Thyroid gland (tissue), 4 donors: ENCODE measurements around the gene CACTIN. TPM values are rescaled to one million over a fixed set of nuclear protein-coding genes. Genes with fewer than 3 reads are reported as not detected.

Experiments
- DNase-seq, 2 donors: peaks; one replicate each; pipeline ENCODE4 v3.0.0-alpha.2; 2019
- H3K27ac ChIP-seq, 3 donors: fragments of 200-600 bp; sonication (generic); 1 replicate in 2 of 3; 2 replicates in 1 of 3; pipeline ENCODE4 v1.5.1; 2016 to 2019; ENCODE audit warnings: mild to moderate bottlenecking in 1 of 3, moderate library complexity in 1 of 3
- H3K27me3 ChIP-seq: fragments of 200-600 bp; sonication (generic); one replicate; pipeline ENCODE4 v1.5.1; 2019
- H3K36me3 ChIP-seq, 2 donors: fragments of 200-600 bp; sonication (generic); one replicate each; pipeline ENCODE4 v1.5.1; 2016 to 2019
- H3K4me1 ChIP-seq, 2 donors: fragments of 200-600 bp; sonication (generic); one replicate each; pipeline ENCODE4 v1.5.1; 2017 to 2019
- H3K4me3 ChIP-seq, 3 donors: fragments of 200-600 bp; sonication (generic); replicated peaks in 1 of 3; 1 replicate in 2 of 3; 2 replicates in 1 of 3; pipeline ENCODE4 v1.5.1; 2016; ENCODE audit warnings: mild to moderate bottlenecking in 1 of 3
- H3K9me3 ChIP-seq: fragments of 200-600 bp; sonication (generic); one replicate; pipeline ENCODE4 v1.5.1; 2017
- POLR2A ChIP-seq, 2 donors: fragments of 450-650 bp; IDR thresholded peaks; one replicate each; pipeline ENCODE4 v1.6.1; 2017; ENCODE audit warnings: antibody characterized with exemption in 2 of 2, mild to moderate bottlenecking in 2 of 2, moderate library complexity in 1 of 2
- WGBS, 2 donors: methylation state at CpG; one replicate each; pipeline ENCODE4 v1.1.5; 2017; 5-methylcytosine and 5-hydroxymethylcytosine counted together
- intact Hi-C: fragments of 100-400 bp; cut with DNase I; formaldehyde crosslinking; loops from one replicate; pipeline ENCODE4 v1.15.1; 2023
- total RNA-seq, 4 donors: library from RNA; depleted of rRNA; stranded (reverse); fragments of >200 nt; gene quantifications; one replicate each; pipeline ENCODE4 v1.2.3, GENCODE V29; 2016
- TF ChIP-seq, protein P1 (sequence below), 6 experiments: fragments of 200-600 bp in 3 of 6; fragments of 450-650 bp in 3 of 6; sonication (generic) in 3 of 6; IDR thresholded peaks; one replicate each; pipeline ENCODE4 v1.5.1; 2016 to 2019; ENCODE audit warnings: antibody characterized with exemption in 6 of 6, mild to moderate bottlenecking in 2 of 6, inconsistent platforms in 1 of 6, moderate library complexity in 1 of 6

Gene CACTIN
- total RNA-seq, 4 donors from 2014 or later: 18.8 to 30.6 (median 24.5) TPM

DNA sequence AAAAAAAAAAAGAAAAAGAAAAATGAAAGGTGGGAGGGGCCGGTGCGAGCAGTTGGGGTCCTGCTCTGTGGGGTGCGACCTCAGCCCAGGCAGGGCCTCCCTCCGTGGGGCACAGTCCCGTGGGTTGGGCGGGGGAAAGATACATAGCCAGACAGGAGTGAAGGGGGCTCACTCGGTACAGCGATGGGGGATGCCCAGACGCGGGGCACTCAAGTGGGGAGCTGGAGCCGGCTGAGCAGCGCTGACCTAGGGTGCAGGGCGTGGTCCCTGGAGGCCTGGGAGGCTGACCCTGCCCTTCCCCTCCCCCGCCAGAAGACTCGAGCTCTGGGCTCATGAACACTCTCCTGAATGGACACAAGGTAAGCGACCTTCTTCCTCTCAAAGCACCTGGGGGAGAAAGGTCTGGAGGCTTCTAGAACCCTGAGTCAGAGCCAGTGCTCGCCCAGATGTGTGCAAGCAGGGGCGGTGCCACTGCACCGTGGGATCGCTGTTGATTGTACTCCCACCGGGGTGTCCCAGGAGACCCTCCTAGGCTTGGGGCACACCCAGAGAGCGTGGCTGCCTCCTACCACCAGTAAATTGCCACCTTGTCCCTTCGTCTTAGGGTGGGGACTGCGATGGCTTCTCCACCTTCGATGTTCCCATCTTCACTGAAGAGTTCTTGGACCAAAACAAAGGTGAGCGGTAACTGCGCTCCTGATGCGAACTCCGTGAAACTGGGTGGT lies 50.5 kb downstream of the CACTIN start:
- no peaks in the 10 kb centered on the region for H3K27me3 ChIP-seq
- TF ChIP-seq, protein P1, sequence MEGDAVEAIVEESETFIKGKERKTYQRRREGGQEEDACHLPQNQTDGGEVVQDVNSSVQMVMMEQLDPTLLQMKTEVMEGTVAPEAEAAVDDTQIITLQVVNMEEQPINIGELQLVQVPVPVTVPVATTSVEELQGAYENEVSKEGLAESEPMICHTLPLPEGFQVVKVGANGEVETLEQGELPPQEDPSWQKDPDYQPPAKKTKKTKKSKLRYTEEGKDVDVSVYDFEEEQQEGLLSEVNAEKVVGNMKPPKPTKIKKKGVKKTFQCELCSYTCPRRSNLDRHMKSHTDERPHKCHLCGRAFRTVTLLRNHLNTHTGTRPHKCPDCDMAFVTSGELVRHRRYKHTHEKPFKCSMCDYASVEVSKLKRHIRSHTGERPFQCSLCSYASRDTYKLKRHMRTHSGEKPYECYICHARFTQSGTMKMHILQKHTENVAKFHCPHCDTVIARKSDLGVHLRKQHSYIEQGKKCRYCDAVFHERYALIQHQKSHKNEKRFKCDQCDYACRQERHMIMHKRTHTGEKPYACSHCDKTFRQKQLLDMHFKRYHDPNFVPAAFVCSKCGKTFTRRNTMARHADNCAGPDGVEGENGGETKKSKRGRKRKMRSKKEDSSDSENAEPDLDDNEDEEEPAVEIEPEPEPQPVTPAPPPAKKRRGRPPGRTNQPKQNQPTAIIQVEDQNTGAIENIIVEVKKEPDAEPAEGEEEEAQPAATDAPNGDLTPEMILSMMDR (IDR thresholded peaks at IDR 0.05): no peak
- TF ChIP-seq POLR2A (IDR thresholded peaks at IDR 0.05): no peak
- H3K9me3 ChIP-seq: no peaks in the 10 kb centered on the region
- H3K36me3 ChIP-seq: no peaks in the 10 kb centered on the region
- intact Hi-C loops: no loop called here
- peaks cover 19 to 20% of the 10 kb centered on the region in 2 donors for H3K4me1 ChIP-seq
- H3K27ac ChIP-seq: no peak overlapping the region
- H3K4me3 ChIP-seq: no peak overlapping the region
- no peak for DNase-seq
- WGBS, 2 donors: 83 to 85% methylated on average over 22 to 25 of the region's 29 CpGs

DNA sequence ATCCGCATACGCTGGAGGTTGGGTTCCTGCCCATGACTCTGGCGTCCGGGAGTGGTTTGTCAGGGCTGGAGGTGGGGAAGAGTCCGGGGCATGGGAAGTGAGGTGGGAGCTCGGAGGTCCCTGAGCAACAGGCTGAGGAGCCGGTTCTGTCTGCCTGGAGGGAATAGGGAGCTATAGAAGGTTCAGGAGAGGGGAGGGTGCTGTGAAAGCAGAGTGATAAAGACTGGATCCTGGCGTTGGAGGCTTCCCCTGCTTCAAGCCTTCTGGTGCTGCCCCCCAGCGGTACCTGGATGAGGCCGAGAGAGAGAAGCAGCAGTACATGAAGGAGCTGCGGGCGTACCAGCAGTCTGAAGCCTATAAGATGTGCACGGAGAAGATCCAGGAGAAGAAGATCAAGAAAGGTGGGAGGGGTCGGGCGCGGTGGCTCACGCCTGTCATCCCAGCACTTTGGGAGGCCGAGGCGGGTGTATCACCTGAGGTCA lies 51.3 kb downstream of the CACTIN start:
- TF ChIP-seq, protein P1 (IDR thresholded peaks at IDR 0.05): no peak
- TF ChIP-seq POLR2A (IDR thresholded peaks at IDR 0.05): no peak
- peaks cover 19 to 20% of the 10 kb centered on the region in 2 donors for H3K4me1 ChIP-seq
- no peaks in the 10 kb centered on the region for H3K27me3 ChIP-seq
- no peak overlapping the region for H3K27ac ChIP-seq
- intact Hi-C loops: no loop called here
- WGBS, 2 donors: 94 to 95% methylated on average over 19 of the region's 19 CpGs
- H3K9me3 ChIP-seq: no peaks in the 10 kb centered on the region
- DNase-seq: no peak
- H3K4me3 ChIP-seq: no peak overlapping the region
- no peaks in the 10 kb centered on the region for H3K36me3 ChIP-seq

DNA sequence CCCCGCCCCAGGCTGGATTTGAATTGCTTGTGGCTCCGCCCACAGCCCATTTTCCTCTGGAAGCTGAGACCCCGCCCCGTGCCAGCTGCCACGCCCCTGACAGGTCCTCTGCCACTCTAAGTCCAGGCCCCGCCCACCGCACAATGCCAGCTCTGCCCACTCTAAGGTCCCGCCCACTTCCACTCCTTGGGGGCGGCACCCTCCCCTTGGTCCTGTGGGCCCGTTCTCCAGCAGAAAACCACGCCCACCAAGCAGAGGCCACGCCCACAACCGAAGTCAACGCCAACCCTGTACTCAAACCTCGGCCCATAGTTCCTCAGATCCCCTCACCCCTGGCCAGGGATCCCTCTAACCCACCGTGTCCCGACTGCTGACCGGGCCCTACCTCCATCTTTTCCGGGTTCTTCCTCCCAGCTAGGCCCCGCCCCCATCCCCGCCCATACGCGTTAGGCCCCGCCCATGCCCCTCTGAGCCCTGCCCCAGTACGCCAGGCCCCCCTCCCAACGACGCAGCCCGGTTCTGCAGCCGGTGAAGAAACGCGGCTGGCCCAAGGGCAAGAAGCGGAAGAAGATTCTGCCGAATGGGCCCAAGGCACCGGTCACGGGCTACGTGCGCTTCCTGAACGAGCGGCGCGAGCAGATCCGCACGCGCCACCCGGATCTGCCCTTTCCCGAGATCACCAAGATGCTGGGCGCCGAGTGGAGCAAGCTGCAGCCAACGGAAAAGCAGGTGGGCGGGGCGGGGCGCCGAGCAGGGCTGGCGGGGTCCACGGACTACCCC lies 52.5 kb downstream of the CACTIN start:
- Histone ChIP-seq H3K27me3 (no peaks in the 10 kb centered on the region), H3K4me1 (peaks cover 19 to 20% of the 10 kb centered on the region in 2 donors), H3K9me3 (no peaks in the 10 kb centered on the region), H3K36me3 (no peaks in the 10 kb centered on the region), H3K4me3 (peak overlapping the region in 1 of 3 donors; percentile 85), H3K27ac (peak overlapping the region in 1 of 3 donors; percentile 53)
- intact Hi-C loops: loop anchor here (2.0 to 5.0 kb wide), 2 partner anchors 17 to 53 kb away; partner anchors contain the start of genes CACTIN and MFSD12
- peak; percentile 76 to 77 for DNase-seq
- whole genome bisulfite sequencing, 2 donors: 63 to 66% methylated on average over 41 to 47 of the region's 55 CpGs
- TF ChIP-seq, protein P1 (IDR thresholded peaks at IDR 0.05): no peak
- TF ChIP-seq POLR2A (IDR thresholded peaks at IDR 0.05): no peak

DNA sequence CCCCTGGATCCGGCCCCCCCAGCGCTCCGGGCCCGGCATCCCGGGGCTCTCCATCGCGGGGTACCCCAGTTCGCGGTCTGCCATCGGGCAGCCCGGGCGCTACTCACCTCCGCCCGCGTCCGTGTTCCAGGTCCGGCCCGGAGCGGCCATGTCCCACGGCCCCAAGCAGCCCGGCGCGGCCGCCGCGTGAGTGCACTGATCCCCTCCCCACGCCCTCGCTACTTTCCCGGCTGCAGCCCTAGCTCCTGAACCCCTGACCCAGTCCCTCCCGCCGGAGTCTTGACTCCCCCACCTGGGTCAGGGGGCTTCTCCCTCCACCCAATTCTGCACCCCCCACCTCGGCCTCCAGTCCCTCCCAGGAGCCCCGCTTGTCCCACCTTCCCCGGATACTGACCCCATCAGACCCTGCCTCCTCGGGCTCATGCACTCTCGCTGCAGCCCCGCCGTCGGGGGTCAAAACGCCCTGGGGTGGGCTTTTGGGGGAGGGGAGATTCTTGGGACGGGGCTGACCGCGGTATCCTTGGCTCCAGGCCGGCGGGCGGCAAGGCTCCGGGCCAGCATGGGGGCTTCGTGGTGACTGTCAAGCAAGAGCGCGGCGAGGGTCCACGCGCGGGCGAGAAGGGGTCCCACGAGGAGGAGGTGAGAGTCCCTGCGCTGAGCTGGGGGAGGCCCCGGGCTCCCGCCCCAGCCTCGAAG lies 53.3 kb downstream of the CACTIN start:
- intact Hi-C loops: loop anchor here (2.0 to 5.0 kb wide), 2 partner anchors 17 to 54 kb away; partner anchors contain the start of genes CACTIN and MFSD12
- DNase-seq: peak in 1 of 2 donors; percentile 27
- H3K9me3 ChIP-seq: no peaks in the 10 kb centered on the region
- TF ChIP-seq, protein P1 (IDR thresholded peaks at IDR 0.05): no peak
- TF ChIP-seq POLR2A (IDR thresholded peaks at IDR 0.05): no peak
- 0% methylated on average over 18 to 25 of the region's 60 CpGs for WGBS, 2 donors
- peaks cover 19 to 20% of the 10 kb centered on the region in 2 donors for H3K4me1 ChIP-seq
- H3K27me3 ChIP-seq: no peaks in the 10 kb centered on the region
- H3K4me3 ChIP-seq: peak overlapping the region; percentile 83 to 95 (median 85)
- peak overlapping the region in 2 of 3 donors; percentile 53 to 63 for H3K27ac ChIP-seq
- no peaks in the 10 kb centered on the region for H3K36me3 ChIP-seq
